Mesenteric fat pad (tissue), 1 donor: ENCODE results near the gene PLA2G2A. TPM values are rescaled to one million over a fixed set of nuclear protein-coding genes. Genes with fewer than 3 reads are reported as not detected.

Experiments
- DNase-seq: peaks from one replicate; pipeline ENCODE4 v3.0.0-alpha.2; 2020; ENCODE audit warnings: low spot score
- total RNA-seq: library from RNA; stranded (reverse); fragmentation: NEBNext Ultra II Directional; extraction: Animal tissue kit (Norgen Biotek cat#: 25700); gene quantifications from one replicate; pipeline ENCODE4 v1.2.1, GENCODE V29; 2021
- donor health status: DM: yes; HTN: yes; CAD: no.

Gene PLA2G2A
- total RNA-seq, 1 donor from 2014 or later: 453 TPM

DNA sequence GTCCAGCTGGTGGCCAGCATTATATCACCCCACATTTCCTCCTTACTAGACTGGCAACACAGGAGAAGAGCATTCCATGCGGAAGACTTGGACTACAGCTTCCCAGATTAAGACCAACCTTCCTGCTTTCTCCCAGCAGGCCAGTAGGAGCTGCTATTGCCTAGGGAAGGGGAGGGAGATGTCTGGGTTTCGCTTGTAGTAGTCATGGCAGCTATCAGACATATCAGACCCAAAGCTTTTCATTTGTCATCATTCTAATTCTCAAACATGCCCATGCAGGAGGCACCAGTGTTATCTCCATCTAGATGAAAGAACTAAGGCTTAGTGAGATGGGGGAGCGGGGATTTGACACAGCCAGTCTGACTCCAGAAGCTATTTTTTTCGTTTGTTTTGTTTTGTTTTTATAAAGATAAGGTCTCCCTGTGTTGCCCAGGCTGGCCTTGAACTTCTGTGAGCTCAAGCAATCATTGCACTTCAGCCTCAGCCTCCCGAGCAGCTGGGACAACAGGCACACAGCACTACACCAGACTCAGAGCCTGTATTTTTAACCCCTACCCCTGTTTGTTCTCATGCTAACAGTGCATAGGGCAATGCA is 4.5 kb downstream of the PLA2G2A start:
- DNase-seq: no peak

DNA sequence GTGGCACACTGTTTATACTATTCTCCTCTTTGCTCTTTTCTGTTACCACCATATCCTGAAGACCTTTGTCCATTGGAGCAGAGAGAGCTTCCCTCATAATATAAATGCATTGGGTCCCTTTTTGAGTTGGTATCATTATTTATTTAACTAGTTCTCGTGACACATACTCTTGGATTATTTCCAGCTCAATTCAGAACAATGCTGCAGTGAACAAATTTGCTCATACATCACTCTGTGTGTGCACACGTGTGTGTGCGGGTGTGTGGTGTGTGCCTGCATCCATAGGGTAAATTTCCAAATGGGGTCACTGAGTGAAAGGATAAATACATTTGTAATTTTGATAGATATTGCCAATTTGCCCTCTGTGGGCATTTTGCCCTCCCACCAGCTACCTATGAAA is 5.8 kb downstream of the PLA2G2A start:
- no peak for DNase-seq

DNA sequence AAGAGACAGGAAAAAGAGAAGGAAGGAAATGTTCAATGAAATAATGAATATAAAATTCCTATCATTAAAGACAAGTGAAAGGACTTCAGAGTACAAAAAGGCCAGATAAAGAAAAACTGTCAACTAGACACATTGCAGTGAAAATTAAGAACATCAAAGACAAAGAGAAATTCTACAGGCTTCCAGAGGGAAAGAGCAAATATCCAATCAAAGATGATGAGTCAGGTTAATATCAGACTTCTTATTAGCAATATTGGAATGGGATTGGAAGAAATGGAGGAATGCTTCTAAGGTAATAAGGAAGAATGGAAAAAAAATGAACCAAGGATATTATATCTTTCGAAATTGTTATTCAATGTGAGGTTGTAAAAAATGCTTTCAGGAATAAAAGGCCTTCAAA is 7.8 kb downstream of the PLA2G2A start:
- no peak for DNase-seq

DNA sequence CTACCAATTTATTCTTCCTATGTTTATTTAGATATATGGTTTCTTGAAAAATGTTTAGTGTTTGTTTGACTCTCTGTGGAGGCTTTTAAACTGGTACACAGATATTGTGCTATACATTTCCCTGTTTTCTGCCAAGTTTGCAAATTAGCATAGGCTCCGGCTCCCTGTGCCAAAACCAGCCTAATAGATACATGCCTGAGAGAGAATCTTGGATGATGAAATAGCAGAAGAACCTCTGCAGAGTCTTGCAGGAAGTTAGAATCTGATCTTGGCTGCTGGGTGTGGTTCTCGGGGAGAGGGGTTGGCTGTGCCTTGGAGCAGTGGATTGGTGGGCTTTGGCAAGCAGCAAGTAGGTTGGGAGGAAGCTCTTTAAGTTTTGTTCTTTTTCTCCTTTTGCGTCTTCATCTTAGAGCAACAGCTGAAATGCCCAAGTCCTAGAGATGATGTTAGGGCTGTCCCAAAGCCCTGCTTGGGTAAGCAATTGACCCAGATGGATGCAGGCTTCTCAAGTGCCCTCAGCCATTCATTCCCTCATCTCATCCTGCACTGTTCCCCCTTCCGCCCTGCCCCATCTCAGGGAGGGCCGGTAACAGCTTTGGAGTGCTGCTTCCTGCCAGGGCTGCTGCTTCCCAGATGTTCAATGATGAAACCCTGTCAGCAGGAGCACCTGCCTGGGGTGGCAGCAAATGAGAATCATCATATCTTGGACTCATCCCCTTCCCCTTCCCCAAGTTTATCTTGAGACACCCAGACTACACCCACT is 9.3 kb downstream of the PLA2G2A start:
- DNase-seq: peak; percentile 60

DNA sequence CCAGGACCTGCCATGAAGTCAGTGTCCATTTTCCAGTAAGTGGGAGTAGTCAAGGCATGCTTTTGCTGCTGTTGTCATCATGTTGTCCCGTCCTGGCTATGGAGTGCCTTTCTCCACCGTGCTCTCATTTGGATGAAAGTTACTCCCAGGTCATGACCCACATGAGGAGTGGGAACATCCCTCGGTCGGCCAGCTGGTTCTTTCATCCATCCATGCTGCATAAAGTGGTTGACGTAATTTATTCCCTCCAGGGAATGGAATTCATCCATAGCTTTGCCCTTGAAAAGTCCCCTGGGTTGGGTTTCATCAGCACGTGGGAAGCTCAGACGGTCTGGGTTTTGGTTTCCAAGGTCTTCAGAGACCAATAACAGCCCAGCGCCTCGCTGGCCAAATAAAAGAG is 11.6 kb downstream of the PLA2G2A start:
- no peak for DNase-seq

DNA sequence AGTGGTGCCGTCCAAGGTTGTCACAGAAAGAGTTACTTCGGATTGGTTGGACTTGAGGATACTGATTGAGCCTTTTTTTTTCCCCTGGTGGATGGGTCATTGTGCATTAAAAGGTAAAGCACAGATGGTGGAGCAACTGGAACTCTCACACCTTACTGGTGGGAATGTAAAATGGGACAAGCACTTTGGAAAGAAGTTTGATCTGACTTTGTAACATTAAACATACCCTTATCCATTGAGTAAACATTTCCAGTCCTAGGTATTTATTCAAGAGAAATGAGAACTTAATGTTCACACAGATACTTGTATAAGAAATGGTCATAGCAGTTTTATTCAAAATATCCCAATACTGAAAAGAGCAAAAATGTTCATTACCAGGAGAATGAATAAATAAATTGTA is 14.9 kb downstream of the PLA2G2A start:
- DNase-seq: no peak

DNA sequence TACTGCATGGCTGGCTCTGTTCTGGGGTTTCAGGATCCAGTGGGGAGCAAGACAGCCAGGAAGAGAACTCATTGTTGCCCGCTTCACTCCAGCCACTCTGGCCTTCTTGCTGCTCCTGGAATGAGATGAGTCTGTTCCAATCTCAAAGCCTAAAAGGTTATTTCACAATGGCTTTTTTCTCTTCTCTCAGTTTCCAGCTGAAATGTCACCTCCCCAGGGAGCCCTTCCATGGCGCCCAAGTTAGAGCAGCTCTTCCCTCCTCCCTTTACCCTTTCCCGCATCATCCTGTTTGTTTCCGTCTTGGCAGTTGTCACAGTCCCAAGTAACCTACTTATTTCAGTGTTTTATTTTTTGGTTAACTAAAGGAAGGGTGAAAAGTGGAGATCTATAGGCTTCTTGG is 15.8 kb downstream of the PLA2G2A start:
- DNase-seq: no peak

DNA sequence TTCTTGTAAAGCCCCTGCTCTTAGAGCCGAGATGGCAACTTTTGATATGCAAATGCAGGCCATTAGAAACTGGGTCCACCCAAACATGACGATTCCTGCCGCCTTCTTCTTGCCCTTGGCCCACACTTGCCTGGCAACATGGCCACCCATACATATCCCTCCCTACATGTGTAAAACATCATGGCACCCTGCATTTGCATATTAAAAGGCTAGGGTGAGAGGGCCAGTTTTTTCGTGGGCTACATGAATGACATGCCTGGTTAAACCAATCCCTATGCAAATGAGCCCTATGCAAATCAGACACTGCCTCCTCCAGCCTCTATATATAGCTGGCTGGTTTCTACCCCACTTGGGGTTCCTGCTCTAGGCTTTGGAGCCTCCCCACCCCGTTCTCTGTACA is 18.8 kb downstream of the PLA2G2A start:
- DNase-seq: no peak

DNA sequence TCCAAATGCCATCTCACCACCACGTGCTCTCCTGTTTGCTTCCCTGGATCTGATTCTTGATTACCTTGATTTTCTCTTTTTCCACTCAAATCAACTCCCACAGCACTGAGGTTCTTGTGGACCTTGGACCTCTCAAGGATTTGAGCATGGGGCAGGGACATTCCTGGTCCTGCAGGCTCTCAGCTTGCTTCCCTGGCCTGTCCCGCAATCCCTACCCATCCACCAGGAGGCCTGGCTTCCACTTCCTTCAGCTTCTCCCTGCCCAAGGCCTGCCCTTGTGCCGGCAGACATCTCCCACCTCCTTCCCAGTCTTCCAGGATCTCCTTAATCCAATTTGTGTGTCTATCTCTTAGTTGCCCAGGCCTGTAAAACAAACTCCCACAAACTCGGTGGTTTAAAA is 21.6 kb downstream of the PLA2G2A start:
- DNase-seq: no peak

DNA sequence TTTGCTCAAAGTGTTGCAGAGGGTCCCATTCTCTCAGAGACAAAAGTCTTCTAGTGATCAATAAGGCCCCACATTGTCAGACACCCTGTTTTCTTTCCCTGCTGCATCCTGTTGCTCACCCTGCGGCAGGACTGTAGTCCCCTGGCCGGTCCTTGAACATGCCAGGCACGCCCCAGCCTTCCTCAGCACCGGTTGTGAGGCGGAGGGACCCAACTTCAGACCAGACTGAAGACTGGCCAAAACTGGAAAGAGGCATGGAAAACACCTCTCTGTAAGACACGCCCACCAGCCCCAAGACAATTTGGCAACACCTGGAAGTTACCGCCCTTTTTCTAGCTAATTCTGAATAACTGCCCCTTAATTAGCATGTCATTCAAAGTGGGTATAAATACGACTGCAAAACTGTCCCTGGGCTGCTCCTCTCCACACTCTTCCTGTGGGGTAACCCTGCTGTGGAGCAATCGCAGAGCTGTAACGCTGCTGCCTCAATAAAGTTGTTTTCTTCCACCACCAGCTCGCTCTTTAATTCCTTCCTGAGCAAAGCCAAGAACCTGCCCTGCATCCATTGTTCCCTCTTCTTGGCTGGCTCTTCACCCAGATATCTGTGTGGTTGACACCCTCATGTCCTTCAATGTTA is 23.8 kb downstream of the PLA2G2A start:
- DNase-seq: peak; percentile 60

DNA sequence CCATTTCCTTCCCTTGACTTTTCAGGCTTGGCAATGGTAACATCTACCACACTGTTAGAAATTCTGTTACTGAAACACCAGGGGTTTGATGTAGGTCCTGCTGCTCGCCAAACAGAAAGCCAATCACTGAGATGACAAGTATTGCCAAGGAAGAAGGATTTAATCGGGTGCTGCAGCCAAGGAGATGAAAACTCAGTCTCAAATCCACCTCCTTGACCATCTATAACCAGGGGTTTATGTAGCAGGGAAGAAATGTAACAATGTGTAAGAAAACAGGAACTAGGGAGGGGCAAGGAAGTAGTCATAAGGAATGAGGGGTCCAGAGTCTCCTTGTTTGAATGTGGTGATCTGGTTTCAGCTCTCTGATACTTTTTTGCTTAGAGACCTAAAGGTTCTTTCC is 25.4 kb downstream of the PLA2G2A start:
- DNase-seq: no peak

DNA sequence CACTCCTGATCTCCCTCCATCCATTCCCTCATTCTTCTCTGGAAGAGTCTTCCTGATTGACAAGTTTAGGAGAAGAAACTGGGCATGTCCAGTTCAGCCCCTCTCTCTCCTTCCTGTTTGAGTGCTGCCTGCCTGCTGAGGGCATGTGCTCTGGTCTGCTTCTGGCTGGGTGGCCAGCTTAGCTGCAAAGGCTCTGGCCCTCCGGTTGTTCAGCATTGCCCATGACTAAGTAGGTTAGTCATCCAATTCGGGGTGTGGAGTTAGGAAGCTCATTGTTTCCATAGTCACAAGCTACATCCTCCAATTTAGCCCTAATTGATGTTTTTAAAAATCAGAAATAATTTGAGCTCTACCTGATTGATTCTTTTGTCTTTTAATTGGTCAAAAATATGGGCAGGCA is 30.4 kb downstream of the PLA2G2A start:
- DNase-seq: no peak

DNA sequence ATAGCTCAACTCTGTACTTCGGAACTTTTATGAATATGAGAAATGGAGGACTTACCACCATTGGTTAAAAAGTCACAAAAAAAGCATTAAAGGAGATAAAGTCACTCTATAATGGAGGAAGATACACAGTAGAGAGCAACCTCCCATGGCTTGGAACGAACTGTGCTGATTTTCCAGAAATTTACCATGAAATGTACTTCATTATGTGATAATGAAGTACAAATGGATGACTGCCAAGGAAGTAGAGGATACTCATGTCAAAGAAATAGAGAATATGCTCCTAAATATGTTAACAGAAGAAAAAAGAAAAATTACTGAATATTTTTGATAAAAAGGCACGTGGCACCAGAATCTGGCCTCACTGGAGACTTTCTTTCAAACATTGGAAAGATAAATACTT is 32.4 kb downstream of the PLA2G2A start:
- DNase-seq: no peak

DNA sequence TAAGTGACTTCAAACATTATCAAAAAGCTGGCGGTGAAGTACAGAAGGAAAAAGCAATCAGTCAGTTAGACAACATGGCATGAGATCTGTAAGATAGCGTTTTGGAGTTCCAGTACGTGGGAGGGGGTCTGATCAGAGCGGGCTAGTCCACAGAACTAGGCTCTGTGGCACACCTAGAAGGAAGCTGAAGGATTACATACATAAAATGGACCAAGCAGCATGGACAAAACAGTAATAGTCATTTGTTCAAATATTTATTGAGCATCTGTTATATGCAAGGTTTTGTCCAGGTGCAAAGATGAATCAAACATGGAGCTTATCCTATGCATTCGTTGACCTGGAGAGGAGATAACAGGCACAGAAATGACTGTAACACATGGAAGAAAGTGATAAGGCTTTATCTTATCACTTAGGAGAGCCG is 33.1 kb downstream of the PLA2G2A start:
- DNase-seq: no peak

DNA sequence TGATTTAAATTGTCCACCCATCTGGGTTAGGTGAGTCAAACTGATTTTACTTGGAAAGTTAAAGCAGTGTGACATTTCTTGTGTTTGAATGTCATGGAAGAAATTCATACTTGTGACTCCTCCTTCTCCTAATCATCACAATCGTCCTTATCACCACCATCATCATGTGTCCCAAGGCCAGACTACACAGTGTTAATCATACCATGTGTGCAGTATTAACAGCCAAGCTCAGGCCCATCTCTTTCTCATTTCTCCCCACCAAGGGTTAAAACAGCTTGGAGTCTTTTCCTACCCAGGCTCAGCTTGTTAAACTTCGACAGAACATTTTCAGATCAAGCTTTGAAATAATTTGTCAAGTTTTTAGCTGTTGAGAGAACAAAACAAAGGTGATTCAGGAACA is 33.5 kb downstream of the PLA2G2A start:
- DNase-seq: no peak

DNA sequence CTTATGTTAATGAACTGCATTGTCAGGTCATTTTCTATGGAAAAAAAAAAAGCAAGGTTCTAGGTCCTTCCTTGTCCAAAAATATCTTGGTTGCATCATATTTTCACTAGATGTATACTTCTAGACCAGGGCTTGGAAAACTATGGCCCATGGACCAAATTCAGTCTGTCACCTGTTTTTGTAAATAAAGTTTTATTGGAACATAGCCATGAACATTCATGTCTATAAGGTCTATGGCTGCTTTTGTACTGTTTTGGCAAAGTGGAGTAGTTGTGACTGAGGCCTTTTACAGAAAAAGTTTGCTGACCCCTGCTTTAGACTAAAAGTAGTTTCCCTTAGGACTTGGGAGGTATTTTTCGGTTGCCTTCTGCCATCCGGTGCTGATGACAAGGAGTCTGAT is 36.8 kb downstream of the PLA2G2A start:
- no peak for DNase-seq

DNA sequence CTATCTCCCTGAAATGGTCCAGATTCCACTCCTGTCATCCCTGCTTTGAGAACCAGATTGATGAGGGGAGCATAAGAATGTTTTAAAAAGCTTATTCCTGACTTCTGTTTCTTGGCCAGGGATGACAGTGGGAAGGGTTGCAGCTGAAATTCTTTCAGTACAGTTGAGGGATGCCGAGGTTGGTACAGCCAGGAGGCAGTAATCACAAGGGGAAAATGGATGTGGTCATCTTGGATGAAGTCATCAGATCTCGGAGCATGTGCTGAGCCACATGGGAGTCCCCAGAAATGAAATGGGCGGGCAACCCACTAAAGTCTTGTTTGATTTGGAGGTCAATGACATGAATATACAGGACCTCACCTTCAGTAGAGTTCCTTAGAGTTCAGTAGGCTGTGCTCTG is 37.3 kb downstream of the PLA2G2A start:
- no peak for DNase-seq

DNA sequence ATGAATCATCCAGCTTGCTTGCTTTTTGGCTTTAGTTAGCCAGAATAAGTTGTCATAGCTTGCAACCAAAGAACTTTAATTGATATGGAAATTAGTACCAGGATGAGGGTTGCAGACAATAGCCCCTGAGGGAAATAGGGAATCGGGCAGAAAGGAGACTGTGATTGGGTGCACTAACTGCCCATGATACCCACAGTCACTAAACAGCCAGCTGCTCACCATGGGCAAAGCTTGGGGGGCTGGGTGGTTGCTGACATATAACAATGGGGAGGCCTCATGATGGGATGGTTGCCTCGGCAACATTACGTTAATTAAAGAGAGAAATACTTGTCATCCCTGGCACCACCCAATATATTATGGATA is 38.2 kb downstream of the PLA2G2A start:
- DNase-seq: no peak

DNA sequence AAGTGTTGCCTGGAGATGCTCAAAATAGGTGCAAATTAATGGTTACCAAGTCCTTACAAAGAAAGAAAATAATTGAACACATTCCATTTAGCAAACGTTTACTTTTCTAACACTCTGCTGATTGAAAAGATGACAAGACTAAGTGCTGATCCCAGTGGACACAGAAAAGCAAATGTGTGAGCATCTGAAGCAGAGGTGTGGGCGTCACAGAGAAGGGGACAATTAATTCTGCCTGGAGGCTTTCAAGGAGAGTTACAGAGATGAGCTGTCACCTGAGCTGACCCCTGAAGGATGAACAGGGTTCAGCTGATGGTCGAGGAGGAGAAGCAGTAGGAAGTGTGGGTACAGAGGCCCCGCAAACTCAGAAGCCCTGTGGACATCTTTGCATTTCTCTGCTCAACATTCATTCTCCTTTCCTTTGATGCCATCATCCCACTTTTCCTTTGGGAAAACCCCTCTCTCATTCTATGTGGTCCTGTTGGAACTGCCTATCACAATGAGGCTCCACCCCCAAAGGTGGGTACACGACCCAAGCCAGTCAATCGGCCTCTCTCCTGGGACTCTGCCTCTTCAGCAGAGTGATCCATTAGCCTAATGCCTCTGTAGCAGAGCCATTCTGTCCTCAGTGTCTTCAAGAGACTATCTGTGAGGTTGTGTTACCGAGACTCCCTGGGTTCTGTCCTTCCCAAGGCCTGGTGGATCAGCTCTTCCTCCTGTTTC is 38.8 kb downstream of the PLA2G2A start:
- no peak for DNase-seq

DNA sequence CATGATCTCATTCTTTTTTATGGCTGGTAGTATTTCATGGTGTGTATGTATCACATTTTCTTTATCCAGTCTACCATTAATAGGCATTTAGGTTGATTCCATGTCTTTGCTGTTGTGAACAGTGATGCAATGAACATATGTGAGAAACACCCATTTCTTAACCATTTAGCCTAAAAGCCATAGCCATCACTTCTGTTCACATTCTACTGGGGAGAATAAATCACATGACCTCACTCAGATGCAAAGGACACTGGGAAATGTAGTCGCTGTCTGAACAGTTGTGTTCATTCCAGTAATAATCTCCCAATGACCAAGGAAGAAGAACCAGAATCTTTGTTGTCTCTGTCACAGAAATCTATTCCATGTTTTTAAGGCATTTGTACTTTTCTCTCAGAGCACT is 40.9 kb downstream of the PLA2G2A start:
- DNase-seq: no peak

DNA sequence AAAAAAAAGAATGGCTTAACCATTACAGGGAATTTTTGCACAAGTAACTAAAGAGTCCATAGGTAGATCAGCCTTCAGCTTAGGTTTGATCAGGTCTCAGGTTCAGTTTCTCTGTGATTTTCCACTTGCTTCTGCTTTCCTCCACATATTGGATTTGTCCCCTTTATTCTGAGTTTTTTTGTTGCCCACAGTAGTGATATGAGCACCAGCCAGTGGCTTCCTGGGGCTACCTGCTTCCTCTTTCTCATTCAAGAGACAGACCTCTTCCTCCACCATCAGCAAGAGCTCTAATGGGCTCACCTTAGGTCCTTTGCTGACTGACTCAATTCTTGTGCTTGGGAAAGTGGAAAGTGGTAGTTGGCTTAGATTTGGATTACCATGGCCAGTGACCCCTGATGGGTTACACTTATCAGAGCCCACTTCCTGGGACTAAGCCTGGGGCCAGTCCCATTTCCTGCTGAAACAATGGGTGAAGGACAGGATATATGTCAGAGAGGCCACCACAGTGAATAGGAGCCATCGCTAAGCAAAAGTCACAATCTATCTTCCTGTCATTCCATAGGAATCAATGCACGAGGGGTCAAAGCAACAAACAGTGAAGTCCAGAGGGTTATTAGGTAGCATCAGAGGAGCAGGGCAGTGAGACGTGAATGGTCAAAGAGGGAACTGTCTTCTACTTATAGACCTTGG is 43.2 kb downstream of the PLA2G2A start:
- no peak for DNase-seq

DNA sequence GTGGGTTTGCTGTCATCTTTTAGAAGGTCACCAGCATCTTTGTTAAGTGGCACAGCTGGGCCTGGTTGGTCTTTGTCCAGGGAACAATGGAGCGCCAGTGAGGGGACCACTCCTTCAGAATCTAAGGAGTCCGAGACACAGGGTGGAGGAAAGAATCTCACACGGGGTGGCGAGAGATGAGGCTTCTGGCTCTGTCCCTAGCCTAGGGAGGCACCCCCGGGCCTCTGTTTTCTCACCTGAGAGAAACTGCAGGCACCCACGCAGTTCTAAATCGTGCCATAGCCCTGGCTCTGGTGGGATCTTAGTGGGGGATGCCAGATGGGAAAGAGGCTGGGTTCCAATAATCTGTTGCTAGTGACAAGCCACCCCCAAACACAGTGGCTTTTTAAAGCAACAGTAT is 45.1 kb downstream of the PLA2G2A start:
- DNase-seq: no peak
